ENCODE data around the gene GATAD2B.

- no peak for TF ChIP-seq POLR2A (IDR thresholded peaks at IDR 0.05; ENCODE audit: low read depth, low read length)
- TF ChIP-seq POLR2AphosphoS5 (IDR thresholded peaks at IDR 0.05; ENCODE audit: low read depth, low read length) = no peak
Observed at GRCh38 chr1:153968972-153969371, 46.2 kb upstream of the GATAD2B start.
